Measurements from ENCODE around the gene KIAA1191.

Gene KIAA1191

DNA sequence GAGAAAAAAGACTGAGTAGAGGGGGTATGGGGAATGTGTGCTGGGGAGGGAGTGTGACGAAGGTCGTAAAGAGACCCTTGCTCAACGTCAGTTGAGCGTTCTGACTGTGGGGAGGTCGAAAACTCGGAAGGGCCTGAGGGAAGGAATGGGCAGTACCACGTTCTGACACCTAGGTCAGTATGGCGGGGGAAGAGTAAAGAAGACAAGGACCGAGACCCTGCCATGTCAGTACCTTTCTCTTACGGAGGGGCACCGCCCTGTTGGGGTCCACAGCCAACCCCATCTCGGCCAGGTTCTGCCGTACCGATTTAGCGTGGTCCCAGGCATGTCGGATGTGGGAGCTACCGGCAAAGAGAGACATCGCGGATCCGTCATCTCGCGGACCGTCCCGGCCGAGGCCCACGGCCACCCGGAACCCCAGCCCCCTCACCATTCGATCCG is 26.5 kb upstream of the KIAA1191 start:
- Histone ChIP-seq H3K36me3 (ENCODE audit: control insufficient read depth in 1 of 2, insufficient read depth in 2 of 2, low read length in 2 of 2) (peaks cover 34 to 50% of the 10 kb centered on the region in 2 donors), H3K4me1 (ENCODE audit: control insufficient read depth in 1 of 2, insufficient read depth in 2 of 2, low read length in 2 of 2) (peaks cover 0 to 21% of the 10 kb centered on the region in 2 donors), H3K9me3 (ENCODE audit: control insufficient read depth in 1 of 2, low read length in 2 of 2) (no peaks in the 10 kb centered on the region), H3K27ac (ENCODE audit: low read length) (peak overlapping the region; percentile 98), H3K4me3 (ENCODE audit: low read depth in 1 of 2, low read length in 2 of 2) (peak overlapping the region; percentile 91 to 97), H3K27me3 (ENCODE audit: low read depth, low read length) (no peaks in the 10 kb centered on the region)

DNA sequence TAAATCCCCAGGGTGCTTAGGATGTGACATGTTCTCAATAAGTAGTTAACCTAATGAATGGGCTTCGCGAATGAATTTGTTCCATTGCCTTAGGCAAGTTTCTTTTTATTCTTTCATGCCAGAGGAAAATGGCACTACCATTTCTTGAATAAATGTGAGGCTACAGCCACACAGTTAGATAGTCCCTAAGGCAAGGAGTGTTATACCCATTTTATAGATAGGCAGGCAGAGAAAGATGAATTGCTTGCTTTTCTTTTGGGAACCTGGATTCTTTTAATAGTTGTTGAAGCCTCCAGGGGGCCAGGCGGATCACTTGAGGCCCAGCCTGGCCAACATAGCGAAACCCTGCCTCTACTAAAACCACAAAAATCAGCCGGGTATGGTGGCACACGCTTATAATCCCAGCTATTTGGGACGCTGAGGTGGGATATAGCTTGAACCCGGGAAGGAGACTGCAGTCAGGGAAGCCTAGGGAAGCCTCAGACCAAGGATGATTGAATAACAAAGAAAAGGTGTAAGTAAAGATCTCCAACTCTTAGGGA is 25.9 kb upstream of the KIAA1191 start:
- peaks cover 37 to 48% of the 10 kb centered on the region in 2 donors for H3K36me3 ChIP-seq (ENCODE audit: control insufficient read depth in 1 of 2, insufficient read depth in 2 of 2, low read length in 2 of 2)
- no peaks in the 10 kb centered on the region for H3K27me3 ChIP-seq (ENCODE audit: low read depth, low read length)
- H3K4me3 ChIP-seq (ENCODE audit: low read depth in 1 of 2, low read length in 2 of 2) = peak overlapping the region; percentile 91 to 97
- H3K27ac ChIP-seq (ENCODE audit: low read length) = peak overlapping the region; percentile 98
- H3K9me3 ChIP-seq (ENCODE audit: control insufficient read depth in 1 of 2, low read length in 2 of 2) = no peaks in the 10 kb centered on the region
- peaks cover 0 to 21% of the 10 kb centered on the region in 2 donors for H3K4me1 ChIP-seq (ENCODE audit: control insufficient read depth in 1 of 2, insufficient read depth in 2 of 2, low read length in 2 of 2)

DNA sequence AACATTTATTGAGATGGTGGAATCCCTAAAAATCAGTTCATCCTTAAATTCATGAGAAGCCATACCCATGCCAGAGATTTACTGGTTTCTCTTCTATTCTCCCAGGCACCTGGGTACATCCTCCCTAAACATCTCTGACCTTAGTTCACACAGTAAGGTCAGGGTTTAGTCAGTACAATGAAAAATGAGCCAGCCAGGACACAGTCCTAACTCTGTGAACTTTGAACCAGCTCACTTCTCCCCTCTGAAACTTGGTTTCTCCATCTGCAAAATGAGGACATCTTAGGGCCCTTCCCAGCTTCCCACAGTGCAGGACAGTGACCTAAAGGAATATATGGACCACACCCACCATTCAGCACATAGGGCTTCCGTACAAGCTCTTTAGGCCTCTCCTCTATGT is 24.9 kb upstream of the KIAA1191 start:
- Histone ChIP-seq H3K36me3 (ENCODE audit: control insufficient read depth in 1 of 2, insufficient read depth in 2 of 2, low read length in 2 of 2) (peaks cover 39 to 42% of the 10 kb centered on the region in 2 donors), H3K9me3 (ENCODE audit: control insufficient read depth in 1 of 2, low read length in 2 of 2) (no peaks in the 10 kb centered on the region), H3K27me3 (ENCODE audit: low read depth, low read length) (no peaks in the 10 kb centered on the region), H3K27ac (ENCODE audit: low read length) (no peak overlapping the region), H3K4me3 (ENCODE audit: low read depth in 1 of 2, low read length in 2 of 2) (no peak overlapping the region), H3K4me1 (ENCODE audit: control insufficient read depth in 1 of 2, insufficient read depth in 2 of 2, low read length in 2 of 2) (peaks cover 0 to 28% of the 10 kb centered on the region in 2 donors)

DNA sequence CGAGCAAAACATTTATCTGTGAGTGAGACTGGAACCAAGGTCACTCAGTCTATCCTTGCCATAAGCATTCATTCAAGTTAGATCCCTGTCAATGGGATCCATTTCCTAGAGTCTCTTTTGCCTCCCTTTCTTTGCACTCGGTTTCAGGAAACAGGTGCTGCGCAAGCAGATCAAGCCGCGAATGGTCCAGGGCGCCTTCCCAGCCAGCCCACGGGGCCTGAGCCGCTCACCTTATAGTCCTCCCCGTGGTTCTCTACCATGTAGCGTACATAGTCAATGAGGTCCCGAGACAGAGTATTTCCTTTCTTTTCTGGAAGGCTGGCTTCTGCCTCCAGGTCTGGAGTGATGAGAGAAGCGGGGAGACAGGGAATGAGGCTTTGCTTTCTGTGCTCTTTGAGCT is 23.4 kb upstream of the KIAA1191 start:
- no peak overlapping the region for H3K27ac ChIP-seq (ENCODE audit: low read length)
- H3K4me1 ChIP-seq (ENCODE audit: control insufficient read depth in 1 of 2, insufficient read depth in 2 of 2, low read length in 2 of 2) = peaks cover 0 to 31% of the 10 kb centered on the region in 2 donors
- no peaks in the 10 kb centered on the region for H3K27me3 ChIP-seq (ENCODE audit: low read depth, low read length)
- no peak overlapping the region for H3K4me3 ChIP-seq (ENCODE audit: low read depth in 1 of 2, low read length in 2 of 2)
- H3K9me3 ChIP-seq (ENCODE audit: control insufficient read depth in 1 of 2, low read length in 2 of 2) = no peaks in the 10 kb centered on the region
- peaks cover 34 to 36% of the 10 kb centered on the region in 2 donors for H3K36me3 ChIP-seq (ENCODE audit: control insufficient read depth in 1 of 2, insufficient read depth in 2 of 2, low read length in 2 of 2)

DNA sequence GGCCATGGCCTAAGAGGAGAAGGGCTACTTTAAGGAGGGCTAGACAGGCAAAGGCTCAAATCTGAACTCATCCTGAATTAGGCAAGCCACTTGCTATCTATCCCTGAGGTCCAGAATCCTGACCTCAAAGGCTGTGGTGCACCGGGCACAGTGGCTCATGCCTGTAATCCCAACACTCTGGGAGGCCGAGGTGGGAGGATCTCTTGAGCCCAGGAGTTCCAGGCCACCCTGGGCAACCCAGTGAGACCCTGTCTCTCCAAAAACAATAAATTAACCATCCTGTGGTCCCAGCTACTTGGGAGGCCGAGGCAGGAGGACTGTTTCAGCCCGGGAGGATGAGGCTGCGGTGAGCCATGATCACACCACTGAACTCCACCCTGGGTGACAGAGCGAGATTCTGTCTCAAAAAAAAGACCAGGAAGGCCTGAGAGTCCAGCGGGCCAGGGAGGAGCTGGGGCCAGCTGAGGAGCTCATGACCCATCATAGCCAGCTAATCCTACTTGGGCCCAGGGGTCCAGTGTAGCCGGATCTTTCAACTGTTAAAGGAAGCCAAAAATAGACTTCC is 22.9 kb upstream of the KIAA1191 start:
- Histone ChIP-seq H3K4me3 (ENCODE audit: low read depth in 1 of 2, low read length in 2 of 2) (no peak overlapping the region), H3K36me3 (ENCODE audit: control insufficient read depth in 1 of 2, insufficient read depth in 2 of 2, low read length in 2 of 2) (peaks cover 34 to 36% of the 10 kb centered on the region in 2 donors), H3K27ac (ENCODE audit: low read length) (no peak overlapping the region), H3K4me1 (ENCODE audit: control insufficient read depth in 1 of 2, insufficient read depth in 2 of 2, low read length in 2 of 2) (peaks cover 0 to 26% of the 10 kb centered on the region in 2 donors), H3K9me3 (ENCODE audit: control insufficient read depth in 1 of 2, low read length in 2 of 2) (no peaks in the 10 kb centered on the region), H3K27me3 (ENCODE audit: low read depth, low read length) (no peaks in the 10 kb centered on the region)

DNA sequence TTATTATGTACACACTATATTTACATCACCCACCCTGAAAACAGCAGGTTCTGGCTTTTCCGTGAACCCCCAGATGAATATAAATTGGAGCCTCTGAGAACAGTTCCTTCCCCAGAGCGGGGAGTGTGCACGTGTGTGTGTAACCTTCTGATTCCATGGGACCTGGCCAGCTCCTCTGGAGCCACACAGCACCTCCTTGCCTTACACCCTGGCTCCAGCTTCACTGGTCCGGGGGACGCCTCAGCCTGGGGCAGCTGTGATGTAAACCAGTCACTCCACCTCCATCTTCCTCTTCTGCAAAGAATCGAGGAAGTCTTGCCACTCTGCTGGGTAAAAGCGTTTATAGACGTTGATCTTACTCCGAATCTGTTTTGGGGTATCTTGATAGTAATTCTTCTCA is 22.4 kb upstream of the KIAA1191 start:
- Histone ChIP-seq H3K4me3 (ENCODE audit: low read depth in 1 of 2, low read length in 2 of 2) (no peak overlapping the region), H3K9me3 (ENCODE audit: control insufficient read depth in 1 of 2, low read length in 2 of 2) (no peaks in the 10 kb centered on the region), H3K27ac (ENCODE audit: low read length) (no peak overlapping the region), H3K27me3 (ENCODE audit: low read depth, low read length) (no peaks in the 10 kb centered on the region), H3K36me3 (ENCODE audit: control insufficient read depth in 1 of 2, insufficient read depth in 2 of 2, low read length in 2 of 2) (peaks cover 34 to 36% of the 10 kb centered on the region in 2 donors), H3K4me1 (ENCODE audit: control insufficient read depth in 1 of 2, insufficient read depth in 2 of 2, low read length in 2 of 2) (peaks cover 0 to 25% of the 10 kb centered on the region in 2 donors)

DNA sequence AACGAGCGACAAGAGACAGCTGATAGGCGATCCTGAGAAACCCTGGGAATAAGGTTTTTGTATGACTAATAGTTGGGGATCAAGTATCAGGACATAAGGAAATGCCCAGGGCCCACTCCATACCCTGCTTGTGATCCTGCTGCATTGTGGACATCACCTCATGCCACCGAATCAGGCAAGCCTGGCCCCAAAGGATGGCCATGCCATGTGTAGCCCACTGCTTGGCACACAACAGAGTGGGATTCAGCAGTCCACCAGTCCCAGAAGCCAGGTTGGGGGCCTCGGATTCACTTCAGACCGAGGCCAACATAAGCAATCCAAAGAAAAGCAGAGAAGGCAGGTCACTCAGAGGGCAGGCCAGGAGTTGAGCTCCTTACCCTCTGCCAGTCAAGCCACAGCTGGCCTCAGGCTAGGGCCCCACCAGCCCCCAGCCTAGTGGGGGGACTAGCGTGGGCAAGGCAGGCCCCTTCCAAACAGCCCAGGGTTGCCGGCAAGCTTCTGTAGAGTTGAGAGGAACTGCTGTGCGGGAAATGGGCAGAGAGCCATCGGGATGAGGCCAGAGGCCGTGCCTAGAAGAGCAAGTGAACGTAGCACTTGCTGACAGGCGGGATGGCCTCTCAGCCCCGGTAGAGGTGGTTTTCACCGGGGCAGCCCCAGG is 21.8 kb upstream of the KIAA1191 start:
- Histone ChIP-seq H3K4me1 (ENCODE audit: control insufficient read depth in 1 of 2, insufficient read depth in 2 of 2, low read length in 2 of 2) (peaks cover 0 to 25% of the 10 kb centered on the region in 2 donors), H3K9me3 (ENCODE audit: control insufficient read depth in 1 of 2, low read length in 2 of 2) (no peaks in the 10 kb centered on the region), H3K27ac (ENCODE audit: low read length) (no peak overlapping the region), H3K36me3 (ENCODE audit: control insufficient read depth in 1 of 2, insufficient read depth in 2 of 2, low read length in 2 of 2) (peaks cover 34 to 36% of the 10 kb centered on the region in 2 donors), H3K4me3 (ENCODE audit: low read depth in 1 of 2, low read length in 2 of 2) (no peak overlapping the region), H3K27me3 (ENCODE audit: low read depth, low read length) (no peaks in the 10 kb centered on the region)

DNA sequence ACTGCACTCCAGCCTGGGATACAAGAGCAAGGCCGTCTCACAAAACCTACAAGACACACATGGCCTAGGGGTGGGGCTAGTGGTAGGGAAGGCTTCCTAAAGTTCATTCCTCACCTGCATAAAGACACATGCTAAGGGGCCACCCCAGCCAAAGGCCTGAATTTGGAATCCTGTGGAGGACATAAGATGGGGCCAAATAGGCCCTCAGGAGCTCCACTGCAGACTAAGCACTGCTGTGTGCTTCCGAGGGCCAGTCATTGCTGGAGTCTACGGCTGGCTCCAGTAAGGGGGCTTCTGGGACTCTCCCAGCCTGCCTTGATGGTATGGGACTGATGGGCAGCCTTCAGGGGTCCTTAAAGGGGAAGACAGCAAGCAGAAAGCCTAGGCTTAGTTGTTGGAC is 21.2 kb upstream of the KIAA1191 start:
- H3K27ac ChIP-seq (ENCODE audit: low read length) = no peak overlapping the region
- H3K36me3 ChIP-seq (ENCODE audit: control insufficient read depth in 1 of 2, insufficient read depth in 2 of 2, low read length in 2 of 2) = peaks cover 34 to 36% of the 10 kb centered on the region in 2 donors
- H3K4me3 ChIP-seq (ENCODE audit: low read depth in 1 of 2, low read length in 2 of 2) = no peak overlapping the region
- H3K27me3 ChIP-seq (ENCODE audit: low read depth, low read length) = no peaks in the 10 kb centered on the region
- peaks cover 0 to 19% of the 10 kb centered on the region in 2 donors for H3K4me1 ChIP-seq (ENCODE audit: control insufficient read depth in 1 of 2, insufficient read depth in 2 of 2, low read length in 2 of 2)
- H3K9me3 ChIP-seq (ENCODE audit: control insufficient read depth in 1 of 2, low read length in 2 of 2) = no peaks in the 10 kb centered on the region

DNA sequence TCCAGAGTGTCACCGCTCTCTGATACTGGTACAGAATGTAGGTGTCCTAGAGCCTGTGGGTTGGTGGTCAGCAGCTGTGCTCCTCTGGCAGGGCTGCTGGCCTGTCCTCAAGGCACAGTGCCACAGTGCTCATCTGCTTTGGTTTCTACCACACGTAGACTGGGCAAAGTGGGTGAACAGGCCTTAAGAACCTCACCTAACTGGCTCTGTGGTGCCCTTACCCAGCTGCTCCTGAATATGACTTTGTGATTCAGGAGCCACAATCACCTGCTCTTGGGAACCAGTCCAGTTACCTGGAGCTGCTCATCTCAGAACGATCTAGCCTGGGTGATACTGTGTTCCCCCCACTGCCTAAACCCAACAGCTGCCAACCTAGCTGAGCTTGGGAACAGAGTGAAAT is 20.4 kb upstream of the KIAA1191 start:
- Histone ChIP-seq H3K27me3 (ENCODE audit: low read depth, low read length) (no peaks in the 10 kb centered on the region), H3K4me1 (ENCODE audit: control insufficient read depth in 1 of 2, insufficient read depth in 2 of 2, low read length in 2 of 2) (peaks cover 0 to 12% of the 10 kb centered on the region in 2 donors), H3K36me3 (ENCODE audit: control insufficient read depth in 1 of 2, insufficient read depth in 2 of 2, low read length in 2 of 2) (peaks cover 34 to 36% of the 10 kb centered on the region in 2 donors), H3K27ac (ENCODE audit: low read length) (no peak overlapping the region), H3K4me3 (ENCODE audit: low read depth in 1 of 2, low read length in 2 of 2) (no peak overlapping the region), H3K9me3 (ENCODE audit: control insufficient read depth in 1 of 2, low read length in 2 of 2) (no peaks in the 10 kb centered on the region)

DNA sequence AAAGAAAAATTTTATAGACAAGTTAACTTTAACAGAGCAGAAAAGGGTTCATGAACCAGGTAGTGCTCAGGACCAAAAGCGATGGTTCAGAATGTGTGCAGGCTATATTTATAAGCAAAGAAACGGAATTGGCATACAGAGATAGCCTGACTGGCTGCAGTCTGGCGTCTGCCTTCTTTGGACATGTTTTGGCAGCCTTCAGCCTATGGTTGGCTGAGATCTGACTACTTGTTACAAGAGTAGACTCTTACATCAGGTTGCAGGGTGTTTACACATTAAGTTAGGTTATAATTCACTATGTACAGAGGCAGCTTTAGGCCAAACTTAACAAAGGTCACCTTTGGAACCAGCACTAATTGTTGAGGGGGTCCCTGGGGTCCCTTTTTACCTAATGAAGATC is 19.9 kb upstream of the KIAA1191 start:
- no peak overlapping the region for H3K27ac ChIP-seq (ENCODE audit: low read length)
- no peaks in the 10 kb centered on the region for H3K9me3 ChIP-seq (ENCODE audit: control insufficient read depth in 1 of 2, low read length in 2 of 2)
- H3K36me3 ChIP-seq (ENCODE audit: control insufficient read depth in 1 of 2, insufficient read depth in 2 of 2, low read length in 2 of 2) = peaks cover 34 to 36% of the 10 kb centered on the region in 2 donors
- no peaks in the 10 kb centered on the region for H3K27me3 ChIP-seq (ENCODE audit: low read depth, low read length)
- no peak overlapping the region for H3K4me3 ChIP-seq (ENCODE audit: low read depth in 1 of 2, low read length in 2 of 2)
- H3K4me1 ChIP-seq (ENCODE audit: control insufficient read depth in 1 of 2, insufficient read depth in 2 of 2, low read length in 2 of 2) = peaks cover 0 to 12% of the 10 kb centered on the region in 2 donors

DNA sequence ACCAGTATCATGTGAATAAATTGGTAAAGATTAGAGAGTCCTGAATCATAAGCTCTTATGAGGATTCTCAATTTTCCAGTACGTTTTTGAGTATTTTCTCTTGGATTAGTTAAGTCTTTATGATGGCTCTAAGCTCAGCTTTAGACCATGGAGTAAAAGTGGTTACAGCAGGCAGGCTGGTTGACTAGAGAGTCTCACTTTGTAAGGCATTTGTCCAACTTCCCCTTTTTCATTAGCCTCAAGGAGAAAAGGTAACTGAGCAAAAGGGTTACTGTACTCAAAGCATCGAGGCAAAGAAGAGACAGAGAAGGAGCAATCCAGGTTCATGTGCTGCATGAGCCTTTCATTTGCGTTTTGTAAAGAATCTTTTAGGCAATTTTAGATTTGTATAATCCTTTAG is 18.3 kb upstream of the KIAA1191 start:
- Histone ChIP-seq H3K27ac (ENCODE audit: low read length) (no peak overlapping the region), H3K36me3 (ENCODE audit: control insufficient read depth in 1 of 2, insufficient read depth in 2 of 2, low read length in 2 of 2) (peaks cover 23 to 27% of the 10 kb centered on the region in 2 donors), H3K27me3 (ENCODE audit: low read depth, low read length) (no peaks in the 10 kb centered on the region)

More for the DNA sequence above, 18.3 kb upstream of the KIAA1191 start:
- Histone ChIP-seq H3K4me1 (ENCODE audit: control insufficient read depth in 1 of 2, insufficient read depth in 2 of 2, low read length in 2 of 2) (peaks cover 0 to 12% of the 10 kb centered on the region in 2 donors), H3K9me3 (ENCODE audit: control insufficient read depth in 1 of 2, low read length in 2 of 2) (no peaks in the 10 kb centered on the region), H3K4me3 (ENCODE audit: low read depth in 1 of 2, low read length in 2 of 2) (no peak overlapping the region)

Data from muscle layer of duodenum (tissue), 2 donors.